ENCODE results near the gene DGKZ. TPM values are rescaled to one million over a fixed set of nuclear protein-coding genes. Genes with fewer than 3 reads are reported as not detected.

DGKZ gene
- total RNA-seq, 2 experiments from 2014 or later = 151 to 152 TPM

GRCh38 chr11:46361283-46362155, 14.3 kb downstream of the DGKZ start:
- ChIA-PET CTCF (interaction anchor here (0.8 to 17.2 kb wide), 6 partner anchors 4 to 256 kb away, joined by 3 to 381 read pairs (median 4); partner anchors contain the start of genes ATG13, DGKZ and HARBI1), POLR2A (interaction anchor here (0.6 to 10.0 kb wide), 6 partner anchors 10 to 826 kb away, joined by 3 to 77 read pairs (median 4); no protein-coding TSS in a partner anchor)

DNA sequence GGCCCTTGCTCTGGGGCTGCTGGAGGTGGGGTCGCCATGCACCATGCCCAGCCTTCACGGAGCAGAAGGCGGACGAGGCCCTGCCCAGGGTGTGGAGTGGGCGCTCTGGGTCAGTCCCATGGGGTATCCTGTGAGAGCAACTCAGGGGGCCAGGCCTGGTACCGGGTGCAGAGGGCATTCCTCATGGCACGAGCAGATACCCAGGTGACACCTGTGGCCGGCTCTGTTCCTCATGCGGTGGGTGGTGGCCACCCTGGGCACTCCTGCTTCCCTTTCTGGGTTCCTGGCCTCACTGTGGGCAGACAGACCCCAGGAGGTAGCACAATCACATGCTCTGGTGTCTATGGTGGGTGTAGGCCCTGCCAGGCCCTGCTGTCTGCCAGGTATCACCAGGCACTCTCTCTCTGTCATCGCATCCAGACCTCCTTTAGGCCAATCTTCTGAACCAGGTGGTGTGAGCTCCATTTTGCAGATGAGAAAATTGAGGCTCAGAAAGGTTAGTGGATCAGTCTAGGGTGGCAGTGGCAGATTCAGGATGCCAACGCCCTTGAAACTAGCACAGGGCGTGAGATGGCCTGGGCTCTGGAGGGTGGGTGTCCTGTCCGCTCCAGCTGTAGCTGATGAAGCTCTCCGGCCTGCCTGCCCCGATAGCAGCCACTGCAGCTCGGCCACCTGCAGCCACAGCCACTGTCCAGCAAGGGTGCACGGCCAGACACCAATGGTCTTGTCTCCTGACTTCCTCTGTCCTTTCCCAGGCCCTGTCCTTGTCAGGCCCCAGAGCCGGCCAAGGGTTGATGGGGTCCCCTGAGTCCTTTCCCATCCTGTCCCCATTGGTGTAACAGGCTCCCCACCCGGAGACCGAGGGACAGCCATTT, 15.1 kb downstream of the DGKZ start:
- Mint-ChIP-seq H3K27ac (peak overlapping the region; percentile 83), H3K4me3 (peak overlapping the region; percentile 72), H3K36me3 (ENCODE audit: low read depth) (peaks cover 7% of the 10 kb centered on the region), H3K27me3 (ENCODE audit: low read depth) (no peaks in the 10 kb centered on the region), H3K4me1 (ENCODE audit: low read depth) (peaks cover 58% of the 10 kb centered on the region), H3K9me3 (ENCODE audit: insufficient read depth) (no peaks in the 10 kb centered on the region)
- ChIA-PET POLR2A (interaction anchor here (0.6 to 10.0 kb wide), 3 partner anchors 11 to 825 kb away, joined by 3 to 77 read pairs (median 7); no protein-coding TSS in a partner anchor), CTCF (interaction anchor here (1.0 to 16.5 kb wide), 3 partner anchors 9 to 123 kb away, joined by 3 to 381 read pairs (median 6); partner anchors contain the start of gene DGKZ)
- DNase-seq (no peak), ATAC-seq (no peak)

More at GRCh38 chr11:46361283-46362155, 14.3 kb downstream of the DGKZ start:
- H3K36me3 Mint-ChIP-seq (ENCODE audit: low read depth) = peaks cover 12% of the 10 kb centered on the region
- peaks cover 60% of the 10 kb centered on the region for H3K4me1 Mint-ChIP-seq (ENCODE audit: low read depth)
- no peaks in the 10 kb centered on the region for H3K9me3 Mint-ChIP-seq (ENCODE audit: insufficient read depth)
- DNase-seq = peak; percentile 75
- no peaks in the 10 kb centered on the region for H3K27me3 Mint-ChIP-seq (ENCODE audit: low read depth)
- H3K27ac Mint-ChIP-seq = peak overlapping the region; percentile 83
- peak; percentile 91 for ATAC-seq
- peak overlapping the region; percentile 72 for H3K4me3 Mint-ChIP-seq

DNA sequence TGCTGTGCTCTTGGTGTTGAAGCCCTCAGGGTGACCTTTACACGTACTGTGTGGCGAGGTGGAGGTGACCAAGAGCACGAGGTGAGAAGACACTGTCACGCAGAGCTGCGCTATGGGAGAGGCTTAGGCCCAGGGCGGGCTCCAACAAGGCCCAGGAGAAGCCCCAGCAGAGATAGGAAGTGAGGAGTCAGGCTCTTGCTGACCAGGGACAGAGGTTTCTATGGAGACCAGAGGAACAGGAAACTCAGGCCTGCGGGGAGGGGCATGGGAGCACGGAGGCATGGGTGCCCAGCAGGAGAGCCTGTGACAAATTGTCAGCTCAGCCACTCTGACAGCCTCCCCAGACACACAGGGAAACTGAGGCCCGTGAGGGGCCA, 15.8 kb downstream of the DGKZ start:
- H3K4me3 Mint-ChIP-seq = no peak overlapping the region

DNA sequence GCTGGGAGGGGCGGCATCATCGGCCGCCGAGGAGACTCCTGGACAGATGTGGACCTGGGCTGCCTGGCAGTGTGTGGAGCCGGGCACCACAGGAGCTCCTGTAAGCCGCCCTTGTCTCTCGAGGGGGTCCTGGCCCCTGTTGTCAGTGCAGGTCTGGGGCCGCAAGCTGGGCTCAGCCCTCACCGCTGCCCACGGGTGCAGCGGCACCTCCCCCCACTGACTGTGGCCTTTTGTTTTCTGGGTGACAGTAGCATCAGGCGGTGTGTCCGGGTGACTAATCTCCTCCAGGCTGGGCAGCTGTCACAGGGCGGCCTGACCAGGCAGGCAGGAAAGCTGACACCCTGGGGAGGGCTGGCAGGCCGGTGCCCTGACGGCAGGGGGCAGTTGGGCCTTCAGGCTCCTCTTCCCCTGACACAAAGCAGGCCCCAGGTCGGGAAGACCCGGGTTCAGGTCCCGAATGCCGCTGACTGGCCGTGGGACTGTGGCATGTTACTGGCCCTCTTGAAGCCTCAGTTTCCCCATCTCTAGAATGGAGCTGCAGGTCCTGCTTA, 16.3 kb downstream of the DGKZ start:
- no peak overlapping the region for H3K4me3 Mint-ChIP-seq
- ChIA-PET POLR2A (interaction anchor here (10.0 kb wide), 1 partner anchor 12 kb away, joined by 77 read pairs; no protein-coding TSS in a partner anchor), CTCF (interaction anchor here (2.0 to 16.5 kb wide), 2 partner anchors 10 to 124 kb away, joined by 6 to 381 read pairs; partner anchors contain the start of gene DGKZ)
- no peaks in the 10 kb centered on the region for H3K27me3 Mint-ChIP-seq (ENCODE audit: low read depth)
- peaks cover 15% of the 10 kb centered on the region for H3K36me3 Mint-ChIP-seq (ENCODE audit: low read depth)
- no peak for ATAC-seq
- no peak overlapping the region for H3K27ac Mint-ChIP-seq
- no peak for DNase-seq
- no peaks in the 10 kb centered on the region for H3K9me3 Mint-ChIP-seq (ENCODE audit: insufficient read depth)
- H3K4me1 Mint-ChIP-seq (ENCODE audit: low read depth) = peaks cover 55% of the 10 kb centered on the region

More for the DNA sequence above, 15.8 kb downstream of the DGKZ start:
- no peaks in the 10 kb centered on the region for H3K27me3 Mint-ChIP-seq (ENCODE audit: low read depth)
- DNase-seq = no peak
- CTCF ChIA-PET = interaction anchor here (2.0 to 16.5 kb wide), 2 partner anchors 10 to 124 kb away, joined by 6 to 381 read pairs; partner anchors contain the start of gene DGKZ
- H3K4me1 Mint-ChIP-seq (ENCODE audit: low read depth) = peaks cover 58% of the 10 kb centered on the region
- H3K36me3 Mint-ChIP-seq (ENCODE audit: low read depth) = peaks cover 11% of the 10 kb centered on the region
- peak overlapping the region; percentile 60 for H3K27ac Mint-ChIP-seq
- H3K9me3 Mint-ChIP-seq (ENCODE audit: insufficient read depth) = no peaks in the 10 kb centered on the region
- POLR2A ChIA-PET = interaction anchor here (10.0 kb wide), 1 partner anchor 12 kb away, joined by 77 read pairs; no protein-coding TSS in a partner anchor
- no peak for ATAC-seq

GRCh38 chr11:46364056-46364455, 16.8 kb downstream of the DGKZ start:
- no peak for ATAC-seq
- POLR2A ChIA-PET = interaction anchor here (10.0 kb wide), 1 partner anchor 13 kb away, joined by 77 read pairs; no protein-coding TSS in a partner anchor

DNA sequence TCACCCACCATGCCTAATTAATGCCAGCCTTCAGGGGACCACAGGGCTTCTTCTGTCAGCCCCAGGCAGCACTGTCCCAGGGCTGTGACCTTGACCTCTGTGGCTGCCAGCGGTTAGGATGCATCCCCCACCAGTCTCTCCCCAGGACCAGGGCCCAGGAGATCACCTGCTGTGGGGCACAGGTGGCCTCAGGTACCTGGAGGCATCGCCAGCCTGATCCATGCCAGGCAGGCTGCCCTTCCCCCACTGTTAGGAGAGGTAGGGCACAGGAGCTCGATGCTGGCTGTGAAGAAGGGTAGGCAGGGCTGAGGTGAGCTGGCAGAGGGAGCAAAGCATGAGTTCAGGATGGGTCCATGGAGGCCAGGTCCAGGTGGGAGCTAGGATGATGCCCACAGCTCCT, 17.5 kb downstream of the DGKZ start:
- DNase-seq (no peak), ATAC-seq (no peak)
- Mint-ChIP-seq H3K9me3 (ENCODE audit: insufficient read depth) (no peaks in the 10 kb centered on the region), H3K27me3 (ENCODE audit: low read depth) (no peaks in the 10 kb centered on the region), H3K27ac (peak overlapping the region; percentile 36), H3K4me3 (no peak overlapping the region), H3K36me3 (ENCODE audit: low read depth) (peaks cover 26% of the 10 kb centered on the region), H3K4me1 (ENCODE audit: low read depth) (peaks cover 56% of the 10 kb centered on the region)
- ChIA-PET CTCF (interaction anchor here (1.1 to 16.5 kb wide), 3 partner anchors 12 to 125 kb away, joined by 3 to 381 read pairs (median 3); partner anchors contain the start of gene DGKZ), POLR2A (interaction anchor here (10.0 kb wide), 1 partner anchor 14 kb away, joined by 77 read pairs; no protein-coding TSS in a partner anchor)

More at GRCh38 chr11:46364056-46364455, 16.8 kb downstream of the DGKZ start:
- peak overlapping the region; percentile 57 for H3K27ac Mint-ChIP-seq
- no peaks in the 10 kb centered on the region for H3K27me3 Mint-ChIP-seq (ENCODE audit: low read depth)
- peaks cover 19% of the 10 kb centered on the region for H3K36me3 Mint-ChIP-seq (ENCODE audit: low read depth)
- no peak for DNase-seq
- no peaks in the 10 kb centered on the region for H3K9me3 Mint-ChIP-seq (ENCODE audit: insufficient read depth)
- CTCF ChIA-PET = interaction anchor here (2.0 to 16.5 kb wide), 2 partner anchors 11 to 125 kb away, joined by 6 to 381 read pairs; partner anchors contain the start of gene DGKZ
- H3K4me1 Mint-ChIP-seq (ENCODE audit: low read depth) = peaks cover 52% of the 10 kb centered on the region
- H3K4me3 Mint-ChIP-seq = no peak overlapping the region

GRCh38 chr11:46366260-46366659, 19.0 kb downstream of the DGKZ start:
- no peaks in the 10 kb centered on the region for H3K27me3 Mint-ChIP-seq (ENCODE audit: low read depth)
- no peak for DNase-seq
- H3K4me1 Mint-ChIP-seq (ENCODE audit: low read depth) = peaks cover 49% of the 10 kb centered on the region
- H3K27ac Mint-ChIP-seq = peak overlapping the region; percentile 15
- no peak for ATAC-seq
- peaks cover 33% of the 10 kb centered on the region for H3K36me3 Mint-ChIP-seq (ENCODE audit: low read depth)
- H3K9me3 Mint-ChIP-seq (ENCODE audit: insufficient read depth) = no peaks in the 10 kb centered on the region
- ChIA-PET CTCF (interaction anchor here (1.0 to 16.5 kb wide), 3 partner anchors 13 to 128 kb away, joined by 3 to 381 read pairs (median 3); partner anchors contain the start of gene DGKZ), POLR2A (interaction anchor here (10.0 kb wide), 1 partner anchor 15 kb away, joined by 77 read pairs; no protein-coding TSS in a partner anchor)
- H3K4me3 Mint-ChIP-seq = no peak overlapping the region

- peaks cover 44% of the 10 kb centered on the region for H3K4me1 Mint-ChIP-seq (ENCODE audit: low read depth)
- no peak for ATAC-seq
- H3K4me3 Mint-ChIP-seq = no peak overlapping the region
- peaks cover 35% of the 10 kb centered on the region for H3K36me3 Mint-ChIP-seq (ENCODE audit: low read depth)
- no peaks in the 10 kb centered on the region for H3K27me3 Mint-ChIP-seq (ENCODE audit: low read depth)
- H3K9me3 Mint-ChIP-seq (ENCODE audit: insufficient read depth) = no peaks in the 10 kb centered on the region
- POLR2A ChIA-PET = interaction anchor here (10.0 kb wide), 1 partner anchor 16 kb away, joined by 77 read pairs; no protein-coding TSS in a partner anchor
- no peak for DNase-seq
- no peak overlapping the region for H3K27ac Mint-ChIP-seq
- CTCF ChIA-PET = interaction anchor here (1.0 to 16.5 kb wide), 2 partner anchors 13 to 124 kb away, joined by 3 to 381 read pairs; partner anchors contain the start of gene DGKZ
Observed at GRCh38 chr11:46366661-46367161, 19.4 kb downstream of the DGKZ start.

GRCh38 chr11:46367244-46367915, 20.1 kb downstream of the DGKZ start:
- Mint-ChIP-seq H3K4me1 (ENCODE audit: low read depth) (peaks cover 38% of the 10 kb centered on the region), H3K9me3 (ENCODE audit: insufficient read depth) (no peaks in the 10 kb centered on the region), H3K36me3 (ENCODE audit: low read depth) (peaks cover 36% of the 10 kb centered on the region), H3K4me3 (no peak overlapping the region), H3K27me3 (ENCODE audit: low read depth) (no peaks in the 10 kb centered on the region), H3K27ac (peak overlapping the region; percentile 52)
- POLR2A ChIA-PET = interaction anchor here (10.0 kb wide), 1 partner anchor 16 kb away, joined by 77 read pairs; no protein-coding TSS in a partner anchor
- CTCF ChIA-PET = interaction anchor here (1.5 to 16.5 kb wide), 3 partner anchors 11 to 20 kb away, joined by 3 to 381 read pairs (median 6); partner anchors contain the start of gene DGKZ
- ATAC-seq (peak; percentile 92), DNase-seq (peak; percentile 84)

DNA sequence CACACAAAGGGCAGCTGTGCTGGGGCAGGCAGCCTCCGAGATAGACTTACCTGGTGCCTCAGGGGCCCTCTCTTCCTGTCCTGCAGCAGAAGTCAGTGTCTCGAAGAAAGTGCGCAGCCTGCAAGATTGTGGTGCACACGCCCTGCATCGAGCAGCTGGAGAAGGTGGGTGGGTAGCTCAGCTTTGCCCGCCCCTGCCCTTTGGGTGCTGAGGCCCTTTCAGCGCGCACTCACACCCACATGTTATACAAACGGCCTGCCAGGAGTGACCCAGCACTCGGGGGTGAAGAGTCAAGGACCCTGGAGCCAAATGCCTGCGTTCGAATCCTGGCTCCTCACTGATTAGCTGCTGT, 20.6 kb downstream of the DGKZ start:
- Mint-ChIP-seq H3K9me3 (ENCODE audit: insufficient read depth) (no peaks in the 10 kb centered on the region), H3K27me3 (ENCODE audit: low read depth) (no peaks in the 10 kb centered on the region), H3K4me3 (no peak overlapping the region), H3K36me3 (ENCODE audit: low read depth) (peaks cover 36% of the 10 kb centered on the region), H3K4me1 (ENCODE audit: low read depth) (peaks cover 32% of the 10 kb centered on the region), H3K27ac (no peak overlapping the region)
- POLR2A ChIA-PET = interaction anchor here (10.0 kb wide), 1 partner anchor 17 kb away, joined by 77 read pairs; no protein-coding TSS in a partner anchor
- ATAC-seq = no peak
- no peak for DNase-seq
- CTCF ChIA-PET = interaction anchor here (0.9 to 16.5 kb wide), 6 partner anchors 10 to 176 kb away, joined by 3 to 381 read pairs (median 4); partner anchors contain the start of gene DGKZ
